Endothelial cell of umbilical vein (primary cell): ENCODE measurements around the gene CPB2. TPM values are rescaled to one million over a fixed set of nuclear protein-coding genes. Genes with fewer than 3 reads are reported as not detected.
A peak's percentile ranks its signal among the peaks of the same experiment; 100 is the strongest.

Experiments
- BruUV-seq: library from RNA; stranded (reverse); fragments of 400-500 nt; replicated peaks from 2 replicates; lab custom pipeline; 2021; lab: Mats Ljungman, UMichigan
- CTCF ChIA-PET: fragments of 300-600, 350-600 bp; sonication (Branson Sonifier 250); formaldehyde crosslinking; loops from one replicate; lab custom pipeline; 2021; ENCODE audit warnings: antibody characterized with exemption, inconsistent platforms; lab: Charles Lee
- POLR2A ChIA-PET: fragments of 300-600, 350-600 bp; sonication (Branson Sonifier 250); formaldehyde crosslinking; loops from one replicate; lab custom pipeline; 2021; ENCODE audit warnings: antibody characterized with exemption, inconsistent platforms; lab: Charles Lee
- DNase-seq: peaks from one replicate; pipeline ENCODE4 v3.0.0-alpha.2; 2011; ENCODE audit warnings: low read depth, low spot score
- FAIRE-seq: peaks from 2 replicates; lab custom pipeline; 2011; peaks lifted over from hg19 to GRCh38; lab: Jason Lieb, UNC
- H2AFZ ChIP-seq: 2 replicates; pipeline ENCODE4 v1.6.0; 2012; ENCODE audit warnings: low read depth, low read length, control low read depth, inconsistent platforms
- H3K27ac ChIP-seq: 2 replicates; pipeline ENCODE4 v1.5.1; 2011; ENCODE audit warnings: low read depth, mild to moderate bottlenecking, control low read depth, low read length, moderate library complexity; ENCODE audit not compliant: insufficient read depth
- H3K27me3 ChIP-seq, 2 experiments: 2 replicates each; pipeline versions ENCODE4 v1.6.0 to v1.6.1; 2011; ENCODE audit warnings: low read length in 2 of 2, mixed read lengths in 1 of 2; ENCODE audit not compliant: control insufficient read depth in 2 of 2, insufficient read depth in 2 of 2
- H3K36me3 ChIP-seq, 2 experiments: 2 replicates in 1 of 2; 3 replicates in 1 of 2; pipeline ENCODE4 v1.5.1; 2011; ENCODE audit warnings: low read length in 2 of 2, mild to moderate bottlenecking in 1 of 2, moderate library complexity in 1 of 2; ENCODE audit not compliant: control insufficient read depth in 2 of 2, insufficient read depth in 2 of 2; ENCODE audit errors: extremely low read depth in 1 of 2
- H3K4me1 ChIP-seq: 3 replicates; pipeline ENCODE4 v1.5.1; 2011; ENCODE audit warnings: mild to moderate bottlenecking, low read length; ENCODE audit not compliant: control insufficient read depth, insufficient read depth; ENCODE audit errors: extremely low read depth
- H3K4me2 ChIP-seq: 2 replicates; pipeline ENCODE4 v1.6.1; 2011; ENCODE audit warnings: low read length, control low read depth, mixed read lengths; ENCODE audit not compliant: insufficient read depth
- H3K4me3 ChIP-seq, 3 experiments: fragments of 200-600 bp in 1 of 3; sonication (generic), shearing (Covaris generic) in 1 of 3; replicated peaks in 1 of 3; 2 replicates each; pipeline ENCODE4 v1.5.1; 2011 to 2016; ENCODE audit warnings: control low read depth in 3 of 3, low read length in 3 of 3, mild to moderate bottlenecking in 2 of 3, inconsistent platforms in 1 of 3, low read depth in 1 of 3, moderate library complexity in 1 of 3; ENCODE audit not compliant: insufficient read depth in 1 of 3
- H3K79me2 ChIP-seq: 2 replicates; pipeline ENCODE4 v1.6.0; 2012; ENCODE audit warnings: low read length, inconsistent platforms; ENCODE audit not compliant: control insufficient read depth, insufficient read depth
- H3K9ac ChIP-seq: replicated peaks from 2 replicates; pipeline ENCODE3; 2011; ENCODE audit warnings: low read length, control low read depth; ENCODE audit not compliant: insufficient read depth; ENCODE audit errors: extremely low read depth
- H3K9me1 ChIP-seq: replicated peaks from 3 replicates; pipeline ENCODE4 v1.6.0; 2011; ENCODE audit warnings: mild to moderate bottlenecking, low read length; ENCODE audit not compliant: control insufficient read depth, insufficient read depth; ENCODE audit errors: extremely low read depth
- H3K9me3 ChIP-seq: replicated peaks from 2 replicates; pipeline ENCODE4 v1.5.1; 2012; ENCODE audit warnings: low read length, inconsistent platforms; ENCODE audit not compliant: control insufficient read depth, insufficient read depth
- H4K20me1 ChIP-seq: replicated peaks from 2 replicates; pipeline ENCODE3; 2011; ENCODE audit warnings: mild to moderate bottlenecking, low read length; ENCODE audit not compliant: control insufficient read depth, insufficient read depth; ENCODE audit errors: extremely low read depth
- EZH2 ChIP-seq: IDR thresholded peaks from 2 replicates; pipeline ENCODE4 v1.6.1; 2012; ENCODE audit warnings: borderline replicate concordance, low read depth, mild to moderate bottlenecking, moderate library complexity, low read length, inconsistent platforms; ENCODE audit not compliant: severe bottlenecking
- FOS ChIP-seq: IDR thresholded peaks from 2 replicates; pipeline ENCODE4 v1.6.1; 2011; ENCODE audit warnings: mild to moderate bottlenecking, low read length, moderate library complexity, borderline replicate concordance; ENCODE audit not compliant: insufficient read depth
- GATA2 ChIP-seq: IDR thresholded peaks from 2 replicates; pipeline ENCODE4 v1.7.0; 2011; ENCODE audit warnings: low read depth, mild to moderate bottlenecking, moderate library complexity, mixed read lengths, low read length; ENCODE audit not compliant: insufficient read length, insufficient read depth
- JUN ChIP-seq: IDR thresholded peaks from 2 replicates; pipeline ENCODE4 v1.6.1; 2011; ENCODE audit warnings: borderline replicate concordance, low read depth; ENCODE audit not compliant: insufficient read length, insufficient read depth
- POLR2A ChIP-seq: IDR thresholded peaks from 2 replicates; pipeline ENCODE4 v1.6.1; 2012; ENCODE audit warnings: low read depth, mild to moderate bottlenecking, control low read depth, low read length
- POLR2AphosphoS5 ChIP-seq: IDR thresholded peaks from 2 replicates; pipeline ENCODE4 v1.6.1; 2012; ENCODE audit warnings: low read depth, mild to moderate bottlenecking, control low read depth, low read length, moderate library complexity; ENCODE audit not compliant: insufficient read depth
- dilution Hi-C: fragments of 300-500 bp; cut with MboI; formaldehyde crosslinking; loops from one replicate; pipeline ENCODE4 v1.15.0; 2019; ENCODE audit warnings: low sequenced_read_pairs; ENCODE audit not compliant: extremely low pct_ligation_motif_present
- intact Hi-C: fragments of 100-400 bp; cut with micrococcal nuclease; formaldehyde crosslinking; loops from one replicate; pipeline ENCODE4 v1.10.0; 2022
- polyA plus RNA-seq, 4 experiments: library from polyadenylated mRNA; depleted of rRNA in 3 of 4; stranded (reverse) in 3 of 4; unstranded in 1 of 4; fragments of >200 nt; gene quantifications; 2 replicates each; pipeline versions ENCODE4 v1.2.1 to v1.2.3, GENCODE V29; 2011 to 2012; ENCODE audit warnings: missing spikeins in 1 of 4
- total RNA-seq: library from RNA; stranded (reverse); gene quantifications from 2 replicates; pipeline ENCODE4 v1.2.3, GENCODE V29; 2021
- TF ChIP-seq, protein P1 (sequence below): IDR thresholded peaks from 2 replicates; pipeline ENCODE4 v1.6.1; 2011; ENCODE audit not compliant: insufficient read depth, insufficient read length
- TF ChIP-seq, protein P2 (sequence below), 2 donors: IDR thresholded peaks; 1 replicate in 1 of 2; 2 replicates in 1 of 2; pipeline ENCODE4 v1.5.1; 2011; ENCODE audit warnings: low read length in 2 of 2, mild to moderate bottlenecking in 2 of 2, moderate library complexity in 2 of 2, control low read depth in 1 of 2, inconsistent platforms in 1 of 2, low read depth in 1 of 2; ENCODE audit not compliant: insufficient read depth in 1 of 2; ENCODE audit errors: extremely low read depth in 1 of 2

CPB2 gene
- total and polyA plus RNA-seq, 2 donors (not counting 3 experiments of a cell fraction or from before 2014, with no cell fraction given), result not detected

DNA sequence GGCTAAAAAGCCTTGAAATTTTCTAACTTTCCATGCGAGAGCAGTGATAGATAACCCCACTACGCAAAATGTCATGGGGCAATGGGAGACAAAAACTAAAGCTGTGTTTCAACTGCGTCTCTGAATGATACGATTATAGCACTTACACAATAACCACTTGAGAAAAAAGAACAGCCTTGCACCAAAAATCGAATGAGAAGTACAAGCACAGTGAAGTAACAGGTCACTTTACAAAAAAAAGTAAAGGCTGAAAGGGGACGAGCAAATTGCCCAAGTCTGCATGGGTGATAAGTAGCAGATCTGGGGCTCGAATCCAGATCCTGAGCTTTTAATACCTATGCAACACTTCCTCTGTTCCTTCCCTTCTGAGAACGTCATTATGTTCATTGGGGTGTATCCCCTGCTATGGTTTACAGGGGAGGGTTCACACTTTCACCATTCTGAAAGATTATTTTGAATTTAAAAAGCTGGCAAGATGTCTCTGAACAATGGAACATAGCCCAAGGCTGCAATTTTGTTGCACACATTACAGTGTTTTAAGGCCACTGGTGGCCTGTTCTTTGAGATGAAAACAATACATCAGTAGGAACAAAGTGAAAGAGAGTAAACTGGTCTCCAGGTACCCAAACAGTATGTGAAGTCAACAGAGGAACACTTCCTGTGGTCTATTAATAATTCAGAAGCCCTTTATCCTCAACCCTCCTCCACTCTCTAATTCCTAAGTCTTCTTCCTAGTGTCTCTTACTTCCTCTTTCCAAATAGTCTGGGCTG, 3.2 kb downstream of the CPB2 start:
- CTCF ChIA-PET, result interaction anchor here (1.4 kb wide), 1 partner anchor 11 kb away, joined by 3 read pairs; no protein-coding TSS in a partner anchor
- DNase-seq (no peak), FAIRE-seq (peak; percentile 31)
- no peak overlapping the region for H3K9ac ChIP-seq
- dilution Hi-C loops, result no loop called here
- BruUV-seq, result no TSS peak
- peaks cover 1% of the 10 kb centered on the region for H3K4me1 ChIP-seq
- no peak overlapping the region for H2AFZ ChIP-seq
- H3K4me2 ChIP-seq, result no peak overlapping the region
- POLR2A ChIA-PET, result no interaction called here
- H3K9me1 ChIP-seq, result no peaks in the 10 kb centered on the region
- no peak for TF ChIP-seq POLR2AphosphoS5
- TF ChIP-seq GATA2, result no peak
- TF ChIP-seq, protein P1, sequence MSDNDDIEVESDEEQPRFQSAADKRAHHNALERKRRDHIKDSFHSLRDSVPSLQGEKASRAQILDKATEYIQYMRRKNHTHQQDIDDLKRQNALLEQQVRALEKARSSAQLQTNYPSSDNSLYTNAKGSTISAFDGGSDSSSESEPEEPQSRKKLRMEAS, result no peak
- TF ChIP-seq FOS, result no peak
- no peak for TF ChIP-seq JUN
- TF ChIP-seq POLR2A, result no peak
- TF ChIP-seq, protein P2, sequence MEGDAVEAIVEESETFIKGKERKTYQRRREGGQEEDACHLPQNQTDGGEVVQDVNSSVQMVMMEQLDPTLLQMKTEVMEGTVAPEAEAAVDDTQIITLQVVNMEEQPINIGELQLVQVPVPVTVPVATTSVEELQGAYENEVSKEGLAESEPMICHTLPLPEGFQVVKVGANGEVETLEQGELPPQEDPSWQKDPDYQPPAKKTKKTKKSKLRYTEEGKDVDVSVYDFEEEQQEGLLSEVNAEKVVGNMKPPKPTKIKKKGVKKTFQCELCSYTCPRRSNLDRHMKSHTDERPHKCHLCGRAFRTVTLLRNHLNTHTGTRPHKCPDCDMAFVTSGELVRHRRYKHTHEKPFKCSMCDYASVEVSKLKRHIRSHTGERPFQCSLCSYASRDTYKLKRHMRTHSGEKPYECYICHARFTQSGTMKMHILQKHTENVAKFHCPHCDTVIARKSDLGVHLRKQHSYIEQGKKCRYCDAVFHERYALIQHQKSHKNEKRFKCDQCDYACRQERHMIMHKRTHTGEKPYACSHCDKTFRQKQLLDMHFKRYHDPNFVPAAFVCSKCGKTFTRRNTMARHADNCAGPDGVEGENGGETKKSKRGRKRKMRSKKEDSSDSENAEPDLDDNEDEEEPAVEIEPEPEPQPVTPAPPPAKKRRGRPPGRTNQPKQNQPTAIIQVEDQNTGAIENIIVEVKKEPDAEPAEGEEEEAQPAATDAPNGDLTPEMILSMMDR (IDR thresholded peaks at IDR 0.05; ENCODE audit: extremely low read depth in 1 of 2, insufficient read depth in 1 of 2, low read depth in 1 of 2, low read length in 2 of 2), result no peak
- TF ChIP-seq EZH2, result no peak
- intact Hi-C loops, result no loop called here
- no peaks in the 10 kb centered on the region for H3K9me3 ChIP-seq
- peaks cover 5 to 9% of the 10 kb centered on the region in 2 experiments for H3K27me3 ChIP-seq
- H4K20me1 ChIP-seq, result no peaks in the 10 kb centered on the region
- no peak overlapping the region for H3K4me3 ChIP-seq
- H3K36me3 ChIP-seq, result no peaks in the 10 kb centered on the region
- H3K79me2 ChIP-seq, result no peaks in the 10 kb centered on the region
- H3K27ac ChIP-seq, result no peak overlapping the region
